ENCODE data around the gene HS6ST3.

GRCh38 chr13:96044238-96044637 is 45.7 kb upstream of the HS6ST3 start:
- no peak for TF ChIP-seq FOXK2 (IDR thresholded peaks at IDR 0.05)
- no peak for TF ChIP-seq ZNF253 (CRISPR knock-in tag; IDR thresholded peaks at IDR 0.05; ENCODE audit: borderline replicate concordance)
- no peak for TF ChIP-seq CTCF (CRISPR knock-in tag; IDR thresholded peaks at IDR 0.05)
